Trophoblast cell (in vitro differentiated cells and primary cell): ENCODE measurements around the gene WDR46.

Experiments
- DNase-seq, 2 donors: peaks; one replicate each; pipeline ENCODE4 v3.0.0-alpha.2; 2016
- H2AFZ ChIP-seq: 2 replicates; pipeline ENCODE4 v1.6.1; 2013; ENCODE audit warnings: low read length, moderate library complexity, mild to moderate bottlenecking; ENCODE audit not compliant: insufficient read depth, poor library complexity
- H2AK5ac ChIP-seq: 2 replicates; pipeline ENCODE4 v1.6.1; 2013; ENCODE audit warnings: mild to moderate bottlenecking, low read length
- H2BK120ac ChIP-seq: 2 replicates; pipeline ENCODE4 v1.6.1; 2013; ENCODE audit warnings: low read length, mild to moderate bottlenecking, moderate library complexity; ENCODE audit not compliant: insufficient read depth, poor library complexity
- H2BK12ac ChIP-seq: 2 replicates; pipeline ENCODE4 v1.6.1; 2013; ENCODE audit warnings: mild to moderate bottlenecking, low read length, moderate library complexity
- H2BK5ac ChIP-seq: 2 replicates; pipeline ENCODE4 v1.6.1; 2013; ENCODE audit warnings: low read length, low read depth, moderate library complexity, mild to moderate bottlenecking; ENCODE audit not compliant: poor library complexity
- H3K14ac ChIP-seq: 2 replicates; pipeline ENCODE4 v1.6.1; 2013; ENCODE audit warnings: mild to moderate bottlenecking, low read length
- H3K18ac ChIP-seq: 2 replicates; pipeline ENCODE4 v1.6.1; 2013; ENCODE audit warnings: mild to moderate bottlenecking, low read length
- H3K23ac ChIP-seq: 2 replicates; pipeline ENCODE4 v1.6.1; 2013; ENCODE audit warnings: low read length
- H3K27ac ChIP-seq: 2 replicates; pipeline ENCODE4 v1.5.1; 2013; ENCODE audit warnings: low read depth, mild to moderate bottlenecking, inconsistent platforms, low read length, moderate library complexity
- H3K27me3 ChIP-seq: 2 replicates; pipeline ENCODE4 v1.6.1; 2013; ENCODE audit warnings: inconsistent platforms, mild to moderate bottlenecking, low read length, moderate library complexity; ENCODE audit not compliant: insufficient read depth
- H3K36me3 ChIP-seq, 2 experiments: 1 replicate in 1 of 2; 2 replicates in 1 of 2; pipeline ENCODE4 v1.6.1; 2013; ENCODE audit warnings: low read length in 2 of 2, mild to moderate bottlenecking in 2 of 2, moderate library complexity in 1 of 2; ENCODE audit not compliant: insufficient read depth in 2 of 2, control insufficient read depth in 1 of 2
- H3K4ac ChIP-seq: 2 replicates; pipeline ENCODE4 v1.6.1; 2013; ENCODE audit warnings: low read depth, mild to moderate bottlenecking, low read length, moderate library complexity
- H3K4me1 ChIP-seq, 2 experiments: 1 replicate in 1 of 2; 2 replicates in 1 of 2; pipeline ENCODE4 v1.6.1; 2013; ENCODE audit warnings: low read length in 2 of 2, mild to moderate bottlenecking in 2 of 2, moderate library complexity in 1 of 2; ENCODE audit not compliant: insufficient read depth in 2 of 2, control insufficient read depth in 1 of 2
- H3K4me2 ChIP-seq: 2 replicates; pipeline ENCODE4 v1.6.1; 2013; ENCODE audit warnings: inconsistent platforms, mild to moderate bottlenecking, low read length, moderate library complexity
- H3K4me3 ChIP-seq: 2 replicates; pipeline ENCODE4 v1.5.1; 2013; ENCODE audit warnings: mild to moderate bottlenecking, low read depth, low read length, inconsistent platforms
- H3K79me1 ChIP-seq: one replicate; pipeline ENCODE4 v1.6.1; 2013; ENCODE audit warnings: low read length
- H3K79me2 ChIP-seq: 2 replicates; pipeline ENCODE4 v1.6.1; 2013; ENCODE audit warnings: low read length, mild to moderate bottlenecking; ENCODE audit not compliant: control insufficient read depth, insufficient read depth, poor library complexity
- H3K9ac ChIP-seq: 2 replicates; pipeline ENCODE4 v1.6.1; 2013; ENCODE audit warnings: mild to moderate bottlenecking, low read length
- H3K9me3 ChIP-seq: 2 replicates; pipeline ENCODE4 v1.6.1; 2013; ENCODE audit warnings: low read depth, mild to moderate bottlenecking, control low read depth, inconsistent platforms, low read length; ENCODE audit not compliant: insufficient read depth
- H4K12ac ChIP-seq: 2 replicates; pipeline ENCODE4 v1.6.1; 2013; ENCODE audit warnings: low read depth, mild to moderate bottlenecking, low read length, moderate library complexity
- H4K8ac ChIP-seq: 2 replicates; pipeline ENCODE4 v1.6.1; 2013; ENCODE audit warnings: low read depth, mild to moderate bottlenecking, low read length, moderate library complexity
- H4K91ac ChIP-seq: one replicate; pipeline ENCODE4 v1.6.1; 2013; ENCODE audit warnings: low read depth, mild to moderate bottlenecking, low read length, moderate library complexity
- WGBS: extraction: QIAGEN DNeasy Blood & Tissue Kit; methylation state at CpG from one replicate; pipeline ENCODE4 v1.1.7; 2013; ENCODE audit warnings: missing lambda C conversion rate; ENCODE audit not compliant: insufficient read length, insufficient coverage; ENCODE audit errors: extremely low coverage; 5-methylcytosine and 5-hydroxymethylcytosine counted together

WDR46 gene

GRCh38 chr6:33297406-33297955 is 8.4 kb upstream of the WDR46 start:
- peak overlapping the region; percentile 96 for H3K18ac ChIP-seq
- peak overlapping the region; percentile 63 for H2AFZ ChIP-seq
- no peak overlapping the region for H3K23ac ChIP-seq
- peak overlapping the region; percentile 30 for H3K9ac ChIP-seq
- peak overlapping the region; percentile 87 for H4K8ac ChIP-seq
- H4K12ac ChIP-seq, result peak overlapping the region; percentile 89
- peaks cover 29 to 35% of the 10 kb centered on the region in 2 experiments for H3K36me3 ChIP-seq
- peak overlapping the region; percentile 95 for H4K91ac ChIP-seq
- peak overlapping the region; percentile 93 for H3K4me2 ChIP-seq
- H3K27ac ChIP-seq, result peak overlapping the region; percentile 76
- no peaks in the 10 kb centered on the region for H3K27me3 ChIP-seq
- H2BK120ac ChIP-seq, result peak overlapping the region; percentile 67
- H2BK5ac ChIP-seq, result peak overlapping the region; percentile 88
- peaks cover 1% of the 10 kb centered on the region for H3K9me3 ChIP-seq
- H2BK12ac ChIP-seq, result no peak overlapping the region
- H3K79me2 ChIP-seq, result peaks cover 22% of the 10 kb centered on the region
- peak overlapping the region; percentile 90 for H3K14ac ChIP-seq
- peak overlapping the region; percentile 82 for H3K4ac ChIP-seq
- peaks cover 4 to 16% of the 10 kb centered on the region in 2 experiments for H3K4me1 ChIP-seq
- peak overlapping the region; percentile 95 for H2AK5ac ChIP-seq
- H3K79me1 ChIP-seq, result peaks cover 25% of the 10 kb centered on the region
- WGBS, result no CpG with 5 or more reads among the region's 16 CpGs
- peak; percentile 85 to 86 for DNase-seq
- peak overlapping the region; percentile 52 for H3K4me3 ChIP-seq

GRCh38 chr6:33296797-33297405 is 7.9 kb upstream of the WDR46 start:
- H3K23ac ChIP-seq, result no peak overlapping the region
- H3K36me3 ChIP-seq, result peaks cover 34 to 41% of the 10 kb centered on the region in 2 experiments
- no peak for DNase-seq
- peak overlapping the region; percentile 87 for H4K8ac ChIP-seq
- peak overlapping the region; percentile 52 for H3K4me3 ChIP-seq
- H2BK12ac ChIP-seq, result no peak overlapping the region
- peak overlapping the region; percentile 88 for H2BK5ac ChIP-seq
- peaks cover 25% of the 10 kb centered on the region for H3K79me1 ChIP-seq
- H2AK5ac ChIP-seq, result peak overlapping the region; percentile 95
- peak overlapping the region; percentile 88 for H4K91ac ChIP-seq
- peak overlapping the region; percentile 30 for H3K9ac ChIP-seq
- H3K79me2 ChIP-seq, result peaks cover 22% of the 10 kb centered on the region
- H3K18ac ChIP-seq, result peak overlapping the region; percentile 96
- H3K27ac ChIP-seq, result peak overlapping the region; percentile 76
- peaks cover 4 to 16% of the 10 kb centered on the region in 2 experiments for H3K4me1 ChIP-seq
- H3K14ac ChIP-seq, result peak overlapping the region; percentile 90
- H3K4ac ChIP-seq, result peak overlapping the region; percentile 82
- H2BK120ac ChIP-seq, result peak overlapping the region; percentile 67
- H3K4me2 ChIP-seq, result peak overlapping the region; percentile 93
- H2AFZ ChIP-seq, result peak overlapping the region; percentile 63
- H3K27me3 ChIP-seq, result no peaks in the 10 kb centered on the region
- no CpG with 5 or more reads among the region's 12 CpGs for WGBS
- peak overlapping the region; percentile 89 for H4K12ac ChIP-seq
- peaks cover 1% of the 10 kb centered on the region for H3K9me3 ChIP-seq

DNA sequence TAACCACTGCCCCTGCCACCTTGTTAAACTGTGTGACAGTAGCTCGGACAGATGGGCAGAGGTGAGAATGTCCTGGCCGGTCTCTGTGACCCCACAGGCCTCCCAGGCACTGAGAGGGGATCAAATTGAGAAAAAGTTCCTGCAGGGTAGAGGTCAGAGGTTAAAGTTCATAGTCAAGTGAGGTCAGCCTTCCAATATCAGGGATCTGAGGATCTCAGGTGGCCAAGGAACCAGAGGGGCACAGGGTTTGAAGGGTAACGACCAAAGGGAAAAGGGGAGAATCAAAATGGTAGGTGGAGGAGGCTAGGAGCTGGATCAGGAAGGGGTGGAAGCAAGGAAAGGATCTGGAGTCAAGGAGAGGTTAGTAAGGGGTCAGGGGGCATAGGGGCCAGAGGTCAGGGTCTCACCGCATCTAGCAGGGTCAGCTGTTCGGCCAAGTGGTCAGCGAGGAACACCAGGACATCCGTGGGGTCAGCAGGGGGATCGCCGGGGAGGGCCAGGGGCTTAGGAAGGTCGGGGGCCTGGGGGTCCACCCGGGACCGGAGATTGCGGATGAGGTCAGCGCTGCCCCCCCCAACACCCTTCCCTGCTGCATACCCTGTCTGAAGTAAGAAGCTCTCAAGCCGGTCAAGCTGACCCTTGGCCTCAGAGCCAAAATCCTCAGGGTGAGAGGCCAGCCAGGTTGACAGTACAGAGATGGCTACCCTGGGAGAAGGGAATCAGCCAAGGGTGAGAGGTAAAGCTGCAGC is 6.8 kb upstream of the WDR46 start:
- Histone ChIP-seq H2BK120ac (no peak overlapping the region), H3K4ac (peak overlapping the region; percentile 38), H3K27ac (no peak overlapping the region), H3K4me3 (no peak overlapping the region), H2BK5ac (no peak overlapping the region), H4K91ac (no peak overlapping the region), H2AK5ac (no peak overlapping the region), H3K4me1 (peaks cover 4 to 16% of the 10 kb centered on the region in 2 experiments), H2BK12ac (no peak overlapping the region), H2AFZ (no peak overlapping the region), H3K9me3 (peaks cover 1% of the 10 kb centered on the region), H3K79me2 (peaks cover 22% of the 10 kb centered on the region), H3K18ac (no peak overlapping the region), H3K23ac (no peak overlapping the region), H3K4me2 (no peak overlapping the region), H3K14ac (no peak overlapping the region), H3K36me3 (peaks cover 39 to 49% of the 10 kb centered on the region in 2 experiments), H3K9ac (no peak overlapping the region), H4K8ac (no peak overlapping the region), H4K12ac (no peak overlapping the region), H3K27me3 (no peaks in the 10 kb centered on the region), H3K79me1 (peaks cover 25% of the 10 kb centered on the region)
- no peak for DNase-seq
- no CpG with 5 or more reads among the region's 15 CpGs for WGBS

DNA sequence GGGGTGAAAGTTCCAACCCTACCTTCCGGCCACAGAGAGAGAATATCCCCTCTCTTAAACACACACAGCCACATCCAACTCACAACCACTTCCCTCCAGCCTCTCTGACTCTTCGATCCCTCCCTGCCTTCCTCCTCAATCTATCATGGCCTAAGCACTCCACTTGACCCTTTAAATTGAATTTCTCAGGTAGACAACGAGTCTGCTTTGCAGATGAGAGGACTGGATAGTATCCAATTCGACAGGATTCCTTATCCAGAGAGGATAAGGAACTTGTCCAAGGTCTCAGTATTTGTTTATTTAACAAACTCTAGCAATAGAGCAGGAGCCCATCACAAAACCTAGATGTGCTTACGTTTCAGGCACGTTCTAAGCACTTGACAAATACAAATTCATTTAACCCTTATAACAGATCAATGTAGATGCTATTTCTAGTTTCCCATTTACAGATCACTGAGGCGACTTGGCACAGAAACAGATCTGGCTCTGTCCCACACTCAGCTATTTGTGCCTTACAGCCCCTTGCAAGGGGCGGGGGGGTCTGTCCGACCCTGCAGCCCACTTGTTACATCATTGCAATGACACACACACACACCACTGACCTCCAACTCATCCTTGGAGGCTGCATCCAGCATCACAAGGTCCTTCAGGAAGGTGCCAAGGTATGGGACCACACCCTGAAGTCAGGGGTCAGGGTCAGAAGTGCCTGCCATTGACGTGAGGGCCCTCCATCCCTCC is 5.2 kb upstream of the WDR46 start:
- no peak overlapping the region for H3K4me3 ChIP-seq
- peaks cover 23% of the 10 kb centered on the region for H3K79me1 ChIP-seq
- no peak overlapping the region for H4K91ac ChIP-seq
- H3K79me2 ChIP-seq, result peaks cover 22% of the 10 kb centered on the region
- no peak overlapping the region for H2AK5ac ChIP-seq
- peaks cover 39 to 49% of the 10 kb centered on the region in 2 experiments for H3K36me3 ChIP-seq
- no CpG with 5 or more reads among the region's 10 CpGs for whole genome bisulfite sequencing
- H3K9me3 ChIP-seq, result peaks cover 1% of the 10 kb centered on the region
- H4K8ac ChIP-seq, result no peak overlapping the region
- H3K4ac ChIP-seq, result peak overlapping the region; percentile 19
- DNase-seq, result no peak
- no peak overlapping the region for H3K23ac ChIP-seq
- no peak overlapping the region for H2AFZ ChIP-seq
- H3K27me3 ChIP-seq, result no peaks in the 10 kb centered on the region
- H2BK120ac ChIP-seq, result no peak overlapping the region
- H3K27ac ChIP-seq, result no peak overlapping the region
- no peak overlapping the region for H4K12ac ChIP-seq
- H3K18ac ChIP-seq, result peak overlapping the region; percentile 49
- no peak overlapping the region for H2BK12ac ChIP-seq
- no peak overlapping the region for H3K4me2 ChIP-seq
- H3K14ac ChIP-seq, result no peak overlapping the region
- no peak overlapping the region for H2BK5ac ChIP-seq
- H3K4me1 ChIP-seq, result peaks cover 11 to 22% of the 10 kb centered on the region in 2 experiments
- H3K9ac ChIP-seq, result no peak overlapping the region
